SK-N-DZ (cell line): ENCODE results near the gene MUC22.
A peak's percentile ranks its signal among the peaks of the same experiment; 100 is the strongest.

Experiments
- DNase-seq: peaks from one replicate; pipeline ENCODE4 v3.0.0-alpha.2; 2015; ENCODE audit warnings: low spot score
- small RNA-seq, 2 experiments: library from RNA; depleted of rRNA; stranded (forward); fragments of <200 nt; gene quantifications; one replicate each; pipeline ENCODE3, GENCODE V24; 2014

The MUC22 gene

DNA sequence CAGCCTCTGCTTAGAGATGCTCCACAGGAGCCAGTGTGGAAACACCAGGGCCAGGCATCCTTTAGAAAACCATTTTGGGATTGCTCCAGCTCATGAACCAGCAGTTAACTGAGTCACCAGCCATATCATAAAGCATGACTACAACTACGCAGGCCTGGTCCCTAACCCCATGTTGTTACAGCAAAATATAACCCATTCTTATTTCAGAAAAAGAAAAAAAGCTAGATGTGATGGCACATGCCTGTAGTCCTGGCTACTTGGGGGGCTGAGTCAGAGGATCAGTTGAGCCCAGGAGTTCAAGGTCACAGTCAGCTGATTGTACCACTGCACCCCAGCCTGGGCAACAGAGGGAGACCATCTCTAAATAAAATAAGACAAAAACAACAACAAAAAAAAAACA, 65.3 kb downstream of the MUC22 start:
- DNase-seq = no peak

DNA sequence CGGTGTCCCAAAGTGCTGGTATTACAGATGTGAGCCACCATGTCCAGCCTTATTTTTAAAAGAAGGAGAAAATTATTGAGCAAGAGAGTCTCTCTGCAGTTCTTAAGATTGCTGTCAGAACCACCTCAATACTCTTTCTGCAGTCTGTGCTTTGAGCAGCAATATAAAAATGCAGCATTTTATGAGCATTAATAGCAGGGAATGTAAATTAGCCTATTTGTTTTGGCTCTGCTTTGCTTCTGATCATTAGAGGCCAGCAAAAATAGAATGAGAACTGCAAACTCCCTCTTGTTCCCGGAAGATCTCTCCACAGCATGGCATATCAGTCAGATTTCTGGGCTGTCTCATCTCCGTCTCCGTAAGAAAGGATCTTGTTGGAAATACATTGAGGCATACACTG, 66.3 kb downstream of the MUC22 start:
- no peak for DNase-seq

DNA sequence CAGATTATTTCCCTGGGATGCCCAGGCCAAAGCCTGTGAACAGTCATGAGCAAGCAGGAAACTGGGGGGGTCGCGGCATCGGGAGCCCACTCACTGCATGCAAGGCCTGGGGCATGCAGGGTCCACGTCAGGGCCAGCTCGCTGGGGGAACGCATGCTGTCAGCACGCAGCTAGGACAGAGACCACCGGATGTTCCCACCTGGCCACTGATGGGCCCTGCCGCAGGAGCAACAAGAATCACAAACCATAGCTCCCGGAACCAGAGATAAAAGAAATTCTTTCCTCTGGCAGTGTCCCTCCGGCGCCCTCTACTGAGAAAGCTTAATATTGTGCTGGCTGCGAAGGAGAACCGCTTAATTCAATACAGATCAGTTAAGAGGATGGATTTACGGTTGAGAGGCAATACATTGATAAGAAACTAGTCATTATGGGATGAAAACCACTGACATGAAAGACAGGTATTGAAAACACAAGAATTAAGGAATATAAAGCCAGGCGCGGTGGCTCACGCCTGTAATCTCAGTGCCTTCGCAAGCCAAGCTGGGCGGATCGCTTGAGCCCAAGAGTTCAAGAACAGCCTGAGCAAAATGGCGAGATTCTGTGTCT, 69.5 kb downstream of the MUC22 start:
- peak; percentile 63 for DNase-seq

DNA sequence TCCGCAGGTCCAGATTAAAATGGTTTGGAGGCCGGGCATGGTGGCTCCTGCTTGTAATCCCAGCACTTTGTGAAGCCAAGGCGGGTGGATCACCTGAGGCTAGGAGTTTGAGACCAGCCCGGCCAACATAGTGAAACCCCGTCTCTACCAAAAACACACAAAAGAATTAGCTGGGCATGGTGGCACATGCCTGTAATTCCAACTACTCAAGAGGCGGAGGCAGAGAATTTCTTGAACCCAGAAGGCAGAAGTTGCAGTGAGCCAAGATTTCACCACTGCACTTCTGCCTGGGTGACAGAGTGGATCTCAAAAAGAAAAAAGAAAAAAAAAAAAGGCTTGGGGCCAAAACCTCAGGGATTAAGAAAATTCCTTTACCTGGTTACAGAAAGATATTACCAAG, 71.6 kb downstream of the MUC22 start:
- DNase-seq = no peak

DNA sequence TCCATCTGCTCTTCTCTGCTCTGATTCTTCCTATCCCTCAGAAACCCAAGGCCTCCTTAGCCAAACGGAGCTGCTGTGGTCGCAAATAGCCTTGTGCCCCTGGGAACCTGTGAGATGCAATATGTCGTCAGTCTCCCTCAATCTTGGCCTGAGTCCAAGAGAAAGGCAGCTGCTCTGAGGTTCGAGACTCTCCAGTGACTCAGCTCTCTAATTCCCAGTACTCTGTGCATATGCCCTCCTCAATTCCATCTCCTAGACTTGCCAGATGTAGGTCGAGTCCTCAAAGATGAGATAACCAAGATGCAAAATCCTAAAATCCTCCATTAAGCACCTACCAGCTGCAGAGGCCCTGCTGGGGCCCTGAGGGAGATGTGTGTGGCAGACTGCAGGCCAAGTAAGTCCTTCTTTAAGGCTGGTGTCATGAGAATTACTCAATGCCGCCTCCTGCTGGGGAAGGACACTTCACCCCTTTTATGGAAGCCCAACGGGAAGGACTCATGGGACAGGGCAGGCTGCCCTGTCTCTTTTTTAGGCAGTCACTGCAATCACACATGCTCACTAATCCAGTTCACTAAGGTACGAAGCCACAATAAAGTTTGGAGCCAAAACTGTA, 73.6 kb downstream of the MUC22 start:
- peak; percentile 19 for DNase-seq

Small RNAs within 50 kb of the gene (small RNA-seq; reads per million reads assigned to genes)
- 0 to 0.89 reads per million in 2 experiments for gene RNU6-1133P
